ENCODE results near the gene SIGLEC9.
A peak's percentile ranks its signal among the peaks of the same experiment; 100 is the strongest.

Gene SIGLEC9

DNA sequence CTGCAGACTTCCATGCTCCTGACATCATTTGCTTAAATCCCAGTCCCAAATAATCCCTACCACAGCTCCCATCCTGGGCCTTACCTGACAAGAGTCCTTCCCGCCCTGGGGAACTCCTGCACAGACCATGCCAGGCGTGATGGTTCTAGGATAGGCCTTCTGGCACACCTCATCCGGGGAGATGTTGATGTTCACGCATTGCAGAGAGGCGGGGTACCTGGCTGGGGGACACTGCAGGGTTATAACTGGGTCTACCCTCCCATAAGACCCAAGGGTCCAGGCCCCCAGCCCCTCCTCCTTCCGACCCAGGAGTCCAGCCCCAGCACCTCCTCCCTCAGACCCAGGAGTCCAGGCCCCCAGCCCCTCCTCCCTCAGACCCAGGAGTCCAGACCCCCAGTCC is 46.0 kb upstream of the SIGLEC9 start:
- no peaks in the 10 kb centered on the region for H3K4me1 ChIP-seq (ENCODE audit: control insufficient read depth, insufficient read depth, low read length)
- H3K36me3 ChIP-seq (ENCODE audit: control insufficient read depth in 2 of 2, insufficient read depth in 1 of 2, low read length in 2 of 2) = no peaks in the 10 kb centered on the region
- H3K4me3 ChIP-seq (ENCODE audit: low read depth, low read length) = no peak overlapping the region
- POLR2A ChIA-PET = no interaction called here
- H3K27ac ChIP-seq (ENCODE audit: extremely low read depth, low read depth, low read length) = no peak overlapping the region
- CTCF ChIA-PET = interaction anchor here (1.3 kb wide), 1 partner anchor 16 kb away, joined by 6 read pairs; no protein-coding TSS in a partner anchor
- H3K9me3 ChIP-seq (ENCODE audit: control insufficient read depth, insufficient read depth, low read depth, low read length) = no peaks in the 10 kb centered on the region
- TF ChIP-seq, protein P1, sequence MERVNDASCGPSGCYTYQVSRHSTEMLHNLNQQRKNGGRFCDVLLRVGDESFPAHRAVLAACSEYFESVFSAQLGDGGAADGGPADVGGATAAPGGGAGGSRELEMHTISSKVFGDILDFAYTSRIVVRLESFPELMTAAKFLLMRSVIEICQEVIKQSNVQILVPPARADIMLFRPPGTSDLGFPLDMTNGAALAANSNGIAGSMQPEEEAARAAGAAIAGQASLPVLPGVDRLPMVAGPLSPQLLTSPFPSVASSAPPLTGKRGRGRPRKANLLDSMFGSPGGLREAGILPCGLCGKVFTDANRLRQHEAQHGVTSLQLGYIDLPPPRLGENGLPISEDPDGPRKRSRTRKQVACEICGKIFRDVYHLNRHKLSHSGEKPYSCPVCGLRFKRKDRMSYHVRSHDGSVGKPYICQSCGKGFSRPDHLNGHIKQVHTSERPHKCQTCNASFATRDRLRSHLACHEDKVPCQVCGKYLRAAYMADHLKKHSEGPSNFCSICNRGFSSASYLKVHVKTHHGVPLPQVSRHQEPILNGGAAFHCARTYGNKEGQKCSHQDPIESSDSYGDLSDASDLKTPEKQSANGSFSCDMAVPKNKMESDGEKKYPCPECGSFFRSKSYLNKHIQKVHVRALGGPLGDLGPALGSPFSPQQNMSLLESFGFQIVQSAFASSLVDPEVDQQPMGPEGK (tag by site-specific recombination; IDR thresholded peaks at IDR 0.05) = no peak
- TF ChIP-seq ZNF510 (tag by site-specific recombination; IDR thresholded peaks at IDR 0.05; ENCODE audit: insufficient replicate concordance) = no peak
- TF ChIP-seq ZNF266 (tag by site-specific recombination; IDR thresholded peaks at IDR 0.05; ENCODE audit: low read depth) = no peak
- TF ChIP-seq MYNN (tag by site-specific recombination; IDR thresholded peaks at IDR 0.05; ENCODE audit: borderline replicate concordance) = no peak
- TF ChIP-seq ZNF560 (tag by site-specific recombination; IDR thresholded peaks at IDR 0.05; ENCODE audit: borderline replicate concordance) = no peak
- TF ChIP-seq, protein P2, sequence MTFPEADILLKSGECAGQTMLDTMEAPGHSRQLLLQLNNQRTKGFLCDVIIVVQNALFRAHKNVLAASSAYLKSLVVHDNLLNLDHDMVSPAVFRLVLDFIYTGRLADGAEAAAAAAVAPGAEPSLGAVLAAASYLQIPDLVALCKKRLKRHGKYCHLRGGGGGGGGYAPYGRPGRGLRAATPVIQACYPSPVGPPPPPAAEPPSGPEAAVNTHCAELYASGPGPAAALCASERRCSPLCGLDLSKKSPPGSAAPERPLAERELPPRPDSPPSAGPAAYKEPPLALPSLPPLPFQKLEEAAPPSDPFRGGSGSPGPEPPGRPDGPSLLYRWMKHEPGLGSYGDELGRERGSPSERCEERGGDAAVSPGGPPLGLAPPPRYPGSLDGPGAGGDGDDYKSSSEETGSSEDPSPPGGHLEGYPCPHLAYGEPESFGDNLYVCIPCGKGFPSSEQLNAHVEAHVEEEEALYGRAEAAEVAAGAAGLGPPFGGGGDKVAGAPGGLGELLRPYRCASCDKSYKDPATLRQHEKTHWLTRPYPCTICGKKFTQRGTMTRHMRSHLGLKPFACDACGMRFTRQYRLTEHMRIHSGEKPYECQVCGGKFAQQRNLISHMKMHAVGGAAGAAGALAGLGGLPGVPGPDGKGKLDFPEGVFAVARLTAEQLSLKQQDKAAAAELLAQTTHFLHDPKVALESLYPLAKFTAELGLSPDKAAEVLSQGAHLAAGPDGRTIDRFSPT (tag by site-specific recombination; IDR thresholded peaks at IDR 0.05) = no peak
- TF ChIP-seq, protein P3, sequence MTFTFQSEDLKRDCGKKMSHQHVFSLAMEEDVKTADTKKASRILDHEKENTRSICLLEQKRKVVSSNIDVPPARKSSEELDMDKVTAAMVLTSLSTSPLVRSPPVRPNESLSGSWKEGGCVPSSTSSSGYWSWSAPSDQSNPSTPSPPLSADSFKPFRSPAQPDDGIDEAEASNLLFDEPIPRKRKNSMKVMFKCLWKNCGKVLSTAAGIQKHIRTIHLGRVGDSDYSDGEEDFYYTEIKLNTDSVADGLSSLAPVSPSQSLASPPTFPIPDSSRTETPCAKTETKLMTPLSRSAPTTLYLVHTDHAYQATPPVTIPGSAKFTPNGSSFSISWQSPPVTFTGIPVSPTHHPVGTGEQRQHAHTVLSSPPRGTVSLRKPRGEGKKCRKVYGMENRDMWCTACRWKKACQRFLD (tag by site-specific recombination; IDR thresholded peaks at IDR 0.05) = no peak
- TF ChIP-seq, protein P4, sequence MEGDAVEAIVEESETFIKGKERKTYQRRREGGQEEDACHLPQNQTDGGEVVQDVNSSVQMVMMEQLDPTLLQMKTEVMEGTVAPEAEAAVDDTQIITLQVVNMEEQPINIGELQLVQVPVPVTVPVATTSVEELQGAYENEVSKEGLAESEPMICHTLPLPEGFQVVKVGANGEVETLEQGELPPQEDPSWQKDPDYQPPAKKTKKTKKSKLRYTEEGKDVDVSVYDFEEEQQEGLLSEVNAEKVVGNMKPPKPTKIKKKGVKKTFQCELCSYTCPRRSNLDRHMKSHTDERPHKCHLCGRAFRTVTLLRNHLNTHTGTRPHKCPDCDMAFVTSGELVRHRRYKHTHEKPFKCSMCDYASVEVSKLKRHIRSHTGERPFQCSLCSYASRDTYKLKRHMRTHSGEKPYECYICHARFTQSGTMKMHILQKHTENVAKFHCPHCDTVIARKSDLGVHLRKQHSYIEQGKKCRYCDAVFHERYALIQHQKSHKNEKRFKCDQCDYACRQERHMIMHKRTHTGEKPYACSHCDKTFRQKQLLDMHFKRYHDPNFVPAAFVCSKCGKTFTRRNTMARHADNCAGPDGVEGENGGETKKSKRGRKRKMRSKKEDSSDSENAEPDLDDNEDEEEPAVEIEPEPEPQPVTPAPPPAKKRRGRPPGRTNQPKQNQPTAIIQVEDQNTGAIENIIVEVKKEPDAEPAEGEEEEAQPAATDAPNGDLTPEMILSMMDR (tag by site-specific recombination; IDR thresholded peaks at IDR 0.05) = no peak

DNA sequence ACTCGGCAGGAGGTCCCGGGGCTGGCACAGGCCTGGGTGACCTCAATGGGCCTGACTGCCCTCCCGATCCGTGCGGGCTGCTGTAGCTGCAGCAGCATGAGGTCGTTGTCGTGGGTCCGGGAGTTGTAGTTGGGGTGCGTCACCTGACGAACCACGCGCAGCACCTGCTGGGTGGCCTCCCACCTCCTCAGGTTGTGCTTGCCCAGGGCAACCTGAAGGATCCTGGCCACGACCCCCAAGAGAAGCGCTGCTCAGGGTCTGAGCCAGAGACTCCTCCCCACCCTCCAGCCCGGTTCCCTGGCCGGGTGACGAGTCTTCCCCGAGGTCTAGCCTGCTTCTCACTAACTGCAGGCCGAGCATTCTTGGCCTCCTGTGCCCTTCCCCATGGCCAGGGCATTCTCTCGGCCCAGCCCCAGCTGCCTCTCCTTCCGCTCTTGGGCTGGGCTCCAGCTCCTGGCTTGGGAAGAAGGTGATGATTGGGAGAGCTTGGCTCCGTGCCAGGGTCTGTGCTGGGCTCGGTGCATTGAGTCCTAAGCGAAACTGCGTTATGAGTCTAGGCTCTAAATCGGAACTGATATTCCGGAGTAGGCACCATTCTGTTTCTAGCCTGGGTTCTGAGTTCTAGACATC is 45.1 kb upstream of the SIGLEC9 start:
- Histone ChIP-seq H3K4me3 (ENCODE audit: low read depth, low read length) (no peak overlapping the region), H3K9me3 (ENCODE audit: control insufficient read depth, insufficient read depth, low read depth, low read length) (no peaks in the 10 kb centered on the region), H3K27ac (ENCODE audit: extremely low read depth, low read depth, low read length) (no peak overlapping the region), H3K36me3 (ENCODE audit: control insufficient read depth in 2 of 2, insufficient read depth in 1 of 2, low read length in 2 of 2) (no peaks in the 10 kb centered on the region), H3K4me1 (ENCODE audit: control insufficient read depth, insufficient read depth, low read length) (no peaks in the 10 kb centered on the region)
- CTCF ChIA-PET = interaction anchor here (1.3 to 1.9 kb wide), 2 partner anchors 15 to 17 kb away, joined by 5 to 6 read pairs; no protein-coding TSS in a partner anchor
- 0 out of 2 replicates have a peak, but pooled peaks have one; percentile 42 for TF ChIP-seq ZNF544 (tag by site-specific recombination; IDR thresholded peaks at IDR 0.05)
- TF ChIP-seq ZNF37A (tag by site-specific recombination; IDR thresholded peaks at IDR 0.05) = no peak
- POLR2A ChIA-PET = no interaction called here

DNA sequence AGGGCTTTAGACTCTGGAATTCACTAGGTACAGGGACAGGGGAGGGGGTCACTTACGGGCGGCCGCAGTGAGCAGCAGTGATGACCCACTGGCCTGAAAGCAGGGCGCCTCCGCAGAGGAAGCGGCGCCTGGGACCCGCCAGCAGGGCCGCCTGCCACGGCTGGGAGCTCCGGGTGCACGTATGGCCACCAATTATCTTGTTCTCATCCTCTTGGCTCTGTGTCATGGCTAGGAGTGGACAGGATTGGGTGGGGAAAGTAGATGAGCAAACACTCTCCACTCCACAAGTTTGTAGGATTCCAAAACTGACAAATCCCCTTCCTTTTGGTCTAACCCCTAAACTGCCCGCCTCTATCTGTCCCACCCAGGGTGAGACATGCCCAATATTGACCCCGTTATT is 43.2 kb upstream of the SIGLEC9 start:
- H3K4me3 ChIP-seq (ENCODE audit: low read depth, low read length) = no peak overlapping the region
- no peaks in the 10 kb centered on the region for H3K36me3 ChIP-seq (ENCODE audit: control insufficient read depth in 2 of 2, insufficient read depth in 1 of 2, low read length in 2 of 2)
- ChIA-PET CTCF (interaction anchor here (0.6 to 1.9 kb wide), 3 partner anchors 15 to 114 kb away, joined by 3 to 5 read pairs (median 3); no protein-coding TSS in a partner anchor), POLR2A (no interaction called here)
- H3K27ac ChIP-seq (ENCODE audit: extremely low read depth, low read depth, low read length) = no peak overlapping the region
- no peaks in the 10 kb centered on the region for H3K4me1 ChIP-seq (ENCODE audit: control insufficient read depth, insufficient read depth, low read length)
- no peaks in the 10 kb centered on the region for H3K9me3 ChIP-seq (ENCODE audit: control insufficient read depth, insufficient read depth, low read depth, low read length)
- TF ChIP-seq ZNF660 (tag by site-specific recombination; IDR thresholded peaks at IDR 0.05) = no peak
- no peak for TF ChIP-seq ZNF184 (tag by site-specific recombination; IDR thresholded peaks at IDR 0.05)
- TF ChIP-seq ZNF274 (IDR thresholded peaks at IDR 0.05; ENCODE audit: low read length) = no peak
- no peak for TF ChIP-seq ZNF274 (tag by site-specific recombination; IDR thresholded peaks at IDR 0.05; ENCODE audit: borderline replicate concordance)
- no peak for TF ChIP-seq ZSCAN23 (tag by site-specific recombination; IDR thresholded peaks at IDR 0.05)
- TF ChIP-seq ZNF433 (tag by site-specific recombination; IDR thresholded peaks at IDR 0.05; ENCODE audit: low read depth) = no peak
- TF ChIP-seq ZNF768 (tag by site-specific recombination; IDR thresholded peaks at IDR 0.05) = no peak
- TF ChIP-seq ZNF214 (tag by site-specific recombination; IDR thresholded peaks at IDR 0.05; ENCODE audit: borderline replicate concordance) = no peak
- TF ChIP-seq ZNF138 (tag by site-specific recombination; IDR thresholded peaks at IDR 0.05; ENCODE audit: borderline replicate concordance) = no peak
- TF ChIP-seq ZNF24 (tag by site-specific recombination; IDR thresholded peaks at IDR 0.05) = no peak
- TF ChIP-seq ZFP3 (tag by site-specific recombination; IDR thresholded peaks at IDR 0.05; ENCODE audit: low read depth) = no peak
- no peak for TF ChIP-seq PRDM1 (tag by site-specific recombination; IDR thresholded peaks at IDR 0.05)
- TF ChIP-seq ZFP69B (tag by site-specific recombination; IDR thresholded peaks at IDR 0.05) = no peak
- TF ChIP-seq ZNF776 (tag by site-specific recombination; IDR thresholded peaks at IDR 0.05; ENCODE audit: borderline replicate concordance) = no peak
- TF ChIP-seq ZNF629 (tag by site-specific recombination; IDR thresholded peaks at IDR 0.05) = no peak
- no peak for TF ChIP-seq ZNF544 (tag by site-specific recombination; IDR thresholded peaks at IDR 0.05)

Measured in HEK293 (cell line).